GM10847 (cell line): ENCODE results near the gene TREML4.

Source experiments
- POLR2A ChIP-seq: IDR thresholded peaks from 2 replicates; pipeline ENCODE4 v1.6.1; 2011; ENCODE audit not compliant: insufficient read length; ENCODE audit errors: extremely low read depth

Gene TREML4

GRCh38 chr6:41231246-41231645, 3.1 kb downstream of the TREML4 start:
- TF ChIP-seq POLR2A = no peak

- no peak for TF ChIP-seq POLR2A
Observed at GRCh38 chr6:41232667-41233066, 4.5 kb downstream of the TREML4 start.

DNA sequence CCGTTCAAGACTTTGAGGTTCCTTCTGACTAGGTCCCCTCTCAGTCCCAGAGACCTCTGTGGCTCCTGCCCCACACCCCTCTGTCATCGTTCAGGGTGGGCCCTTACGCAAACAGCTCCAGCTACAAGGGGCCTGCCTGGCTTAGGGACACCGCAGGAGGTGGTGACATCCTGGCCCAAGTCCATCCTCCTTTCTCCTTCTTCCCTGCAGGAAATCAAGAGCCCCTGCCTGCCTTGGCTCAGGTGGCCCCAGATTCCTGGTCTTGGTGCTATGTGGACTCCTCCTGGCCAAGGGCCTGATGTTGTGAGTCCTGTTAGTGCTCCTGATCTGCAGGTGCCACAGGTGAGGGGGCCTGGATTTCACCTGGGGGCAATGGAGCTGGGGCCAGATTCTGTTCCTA, 8.1 kb downstream of the TREML4 start:
- no peak for TF ChIP-seq POLR2A

DNA sequence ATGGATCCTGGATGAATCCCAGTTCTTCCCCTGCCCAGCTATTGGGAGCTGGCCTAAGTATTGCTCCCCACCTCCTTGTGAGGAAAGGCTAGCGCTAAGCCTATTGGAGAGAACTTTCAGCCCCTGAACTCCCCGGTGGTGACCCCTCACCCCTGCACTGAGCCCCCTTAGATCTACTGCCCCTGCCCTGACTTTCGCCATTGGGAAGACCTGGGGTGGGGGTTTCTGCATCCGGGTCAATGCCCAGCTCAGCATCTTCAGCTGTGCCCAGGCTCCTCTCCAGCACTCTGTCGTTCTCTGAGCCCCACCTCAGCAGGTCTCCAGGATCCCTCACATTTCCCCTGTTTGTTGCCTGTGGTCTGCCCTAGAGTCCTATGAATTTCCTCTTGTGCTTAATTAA, 9.0 kb downstream of the TREML4 start:
- no peak for TF ChIP-seq POLR2A

DNA sequence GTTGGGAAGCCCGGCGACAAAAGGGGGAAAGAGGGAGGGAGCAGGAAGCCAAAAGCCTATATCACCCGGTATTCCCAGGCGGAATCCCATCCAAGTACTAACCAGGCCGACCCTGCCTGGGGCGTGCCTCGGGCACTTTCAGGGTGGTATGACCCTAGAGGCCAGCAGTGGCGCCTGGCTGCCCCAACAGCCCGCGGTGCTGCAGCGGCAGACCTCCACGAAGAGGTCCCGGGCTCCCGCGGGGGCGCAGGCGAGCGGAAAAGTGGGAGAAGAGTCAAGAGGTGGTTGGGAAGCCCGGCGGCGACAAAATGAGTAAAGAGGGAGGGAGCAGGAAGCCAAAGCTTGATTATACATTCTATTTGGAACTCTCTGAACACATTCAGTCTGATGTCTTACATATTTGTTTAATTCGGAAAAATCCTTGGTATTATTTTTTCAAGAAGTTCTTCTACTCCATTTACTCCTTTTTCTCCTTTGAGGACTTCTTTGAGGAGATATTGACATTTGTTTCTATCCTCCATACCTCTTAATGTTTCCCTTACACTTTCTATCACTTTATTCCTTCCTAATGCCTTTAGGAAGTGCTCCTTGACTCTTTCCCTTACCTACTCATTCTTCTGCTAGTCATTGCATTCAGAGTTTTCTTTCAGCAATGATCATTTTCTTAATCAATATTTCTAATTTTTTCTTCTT, 11.5 kb downstream of the TREML4 start:
- no peak for TF ChIP-seq POLR2A

- TF ChIP-seq POLR2A = no peak
Observed at GRCh38 chr6:41247288-41247865, 19.2 kb downstream of the TREML4 start.

- TF ChIP-seq POLR2A = no peak
Observed at GRCh38 chr6:41247882-41248705, 19.9 kb downstream of the TREML4 start.

DNA sequence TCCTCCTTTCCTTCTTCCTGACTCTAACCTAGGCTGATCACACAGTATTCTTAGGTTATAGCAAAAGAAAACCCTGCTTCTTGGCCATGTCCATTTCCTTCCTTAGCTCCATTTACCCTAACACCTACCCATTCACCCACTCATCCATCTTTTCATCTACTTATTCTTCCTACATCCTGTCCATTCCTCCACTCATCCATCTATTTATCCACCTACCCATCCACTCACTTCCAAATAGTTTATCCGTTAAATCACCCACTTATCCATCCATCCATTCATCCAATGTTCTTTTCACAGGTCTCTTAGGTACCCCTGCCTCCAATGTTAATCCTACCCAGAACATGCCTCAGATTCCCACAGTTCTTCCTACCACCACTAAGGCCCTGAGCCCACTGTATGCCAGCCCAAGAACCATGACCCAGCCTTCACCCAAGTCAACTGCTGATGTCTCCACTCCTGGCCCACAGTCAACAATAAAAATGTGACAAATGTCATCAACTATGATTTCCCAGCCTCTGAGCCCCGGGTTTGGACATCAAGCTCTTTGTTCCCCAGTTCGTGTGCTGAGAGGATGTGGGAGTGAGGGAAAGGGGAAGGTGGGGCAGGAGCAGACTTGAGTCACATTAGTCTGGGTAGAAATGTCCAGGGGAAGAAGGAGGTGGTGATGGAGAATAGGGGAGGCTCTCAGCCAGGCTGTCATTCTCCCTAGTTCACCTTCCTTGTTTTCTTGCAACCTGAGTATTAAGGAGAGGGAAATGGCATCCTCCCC, 24.4 kb downstream of the TREML4 start:
- no peak for TF ChIP-seq POLR2A

DNA sequence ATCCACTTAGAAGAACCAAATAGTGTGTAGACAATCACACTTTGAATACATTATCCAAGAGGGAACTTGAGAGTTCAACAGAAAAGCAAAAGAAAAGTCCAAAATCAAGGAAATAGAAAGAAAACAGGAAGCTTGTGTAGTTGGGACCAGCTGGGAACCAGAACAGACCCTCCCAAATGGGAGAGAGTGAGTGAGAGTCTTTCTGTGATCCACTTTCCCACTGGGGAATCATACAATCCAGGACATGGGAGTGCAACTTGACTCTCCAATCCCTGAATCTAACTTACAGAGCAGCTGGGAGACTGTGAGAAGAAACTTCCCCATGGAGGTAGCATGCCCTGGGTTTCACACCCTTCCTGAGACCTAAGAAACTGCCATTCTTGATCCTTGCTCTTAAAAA, 27.0 kb downstream of the TREML4 start:
- TF ChIP-seq POLR2A = no peak

DNA sequence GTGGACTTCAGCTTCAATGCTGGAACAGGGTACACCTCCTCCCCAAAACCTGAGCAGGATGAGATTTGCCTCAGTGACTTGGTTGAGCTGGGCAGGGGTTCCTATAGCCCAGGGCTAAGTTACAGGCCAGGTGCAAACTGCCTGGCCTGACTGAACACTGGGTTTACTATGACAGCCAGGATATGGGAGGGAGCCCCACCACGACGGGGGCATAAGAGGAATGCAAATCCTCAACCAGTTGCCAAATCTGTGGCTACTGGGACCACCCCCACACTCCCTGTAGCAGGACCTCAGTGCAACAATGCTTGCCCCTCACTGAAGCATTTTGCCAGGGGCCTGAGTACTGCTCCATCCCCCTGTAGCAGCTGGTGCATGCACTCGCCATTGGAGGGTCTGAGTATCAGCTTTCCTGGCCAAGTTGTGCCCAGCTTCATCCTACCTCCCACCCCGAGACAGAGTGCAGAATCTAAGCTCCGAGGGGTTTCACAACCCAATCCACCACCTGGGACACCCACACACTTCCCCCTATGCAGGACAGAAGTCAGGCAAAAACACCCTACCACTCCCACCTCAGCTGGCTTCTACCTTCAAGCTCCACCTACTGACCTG, 27.6 kb downstream of the TREML4 start:
- TF ChIP-seq POLR2A = no peak

DNA sequence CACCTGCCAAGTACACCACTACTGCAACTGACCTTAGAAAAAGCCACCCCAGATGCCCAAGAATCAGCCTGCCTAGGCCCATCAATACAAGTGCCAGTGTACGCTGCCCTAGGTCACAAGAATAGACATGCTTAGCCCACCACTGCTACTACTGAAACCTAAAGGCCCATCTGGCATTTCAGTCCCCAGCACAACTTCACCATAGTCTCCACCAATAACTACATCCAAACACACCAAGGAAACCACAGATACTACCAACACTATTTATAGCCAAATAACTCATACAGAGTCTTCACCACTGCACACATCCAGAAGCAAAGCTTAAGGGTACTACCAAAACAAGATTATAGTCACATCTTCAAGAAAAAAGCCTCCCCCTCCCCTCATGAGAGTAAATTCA, 28.2 kb downstream of the TREML4 start:
- no peak for TF ChIP-seq POLR2A

DNA sequence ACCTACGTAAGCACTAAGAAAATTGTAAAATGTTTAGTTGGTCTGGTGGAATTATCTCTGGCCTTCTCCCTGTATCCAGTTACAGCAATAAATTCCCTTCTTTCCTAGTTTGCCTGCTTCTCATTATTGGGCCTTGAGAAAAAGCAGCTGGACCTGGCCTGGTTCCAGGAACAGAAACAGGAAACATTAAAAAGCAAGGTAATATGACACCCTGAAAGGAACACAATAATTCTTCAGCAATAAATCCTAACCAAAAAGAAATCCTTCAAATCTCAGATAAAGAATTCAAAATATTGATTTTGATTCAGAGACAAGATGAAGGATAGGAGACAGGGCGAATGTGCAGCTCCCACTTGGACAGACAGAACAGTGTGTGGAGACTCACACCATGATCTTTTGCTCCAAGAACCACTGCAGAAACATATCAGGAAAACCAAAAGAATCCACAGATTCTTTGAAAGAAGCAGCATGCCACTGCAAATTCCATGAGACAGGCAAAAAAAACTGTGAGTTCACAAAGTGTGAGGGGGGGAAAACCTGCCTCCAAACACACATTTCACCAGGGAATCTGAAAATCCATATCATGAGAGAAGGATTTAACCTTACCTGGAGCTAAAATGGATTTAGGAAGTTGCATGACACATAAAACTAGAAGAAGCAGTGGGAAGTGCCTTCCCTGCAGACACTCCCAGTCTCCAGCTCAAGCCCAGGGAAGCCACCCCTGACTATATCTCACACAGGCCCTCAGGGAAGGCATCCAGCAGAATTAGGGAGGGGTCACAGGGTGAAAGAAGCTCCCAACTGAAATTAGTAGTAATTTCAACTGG, 29.4 kb downstream of the TREML4 start:
- no peak for TF ChIP-seq POLR2A

- TF ChIP-seq POLR2A = no peak
Observed at GRCh38 chr6:41258196-41258493, 30.0 kb downstream of the TREML4 start.

DNA sequence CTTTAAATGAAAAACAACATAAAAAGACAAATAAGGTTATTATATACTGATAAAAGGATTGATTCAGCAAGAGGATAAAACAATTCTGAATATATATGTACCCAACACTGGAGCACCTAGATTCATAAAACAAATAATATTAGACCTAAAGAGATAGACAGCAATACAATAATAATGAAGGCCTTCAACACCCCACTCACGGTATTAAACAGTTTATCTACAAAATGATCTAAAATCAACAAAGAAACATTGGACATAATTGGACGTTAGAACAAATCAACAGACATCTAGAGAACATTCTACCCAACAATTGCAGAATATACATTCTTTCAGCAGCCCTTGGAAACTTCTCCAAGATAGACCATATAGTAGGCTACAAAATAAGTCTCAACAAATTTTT, 34.3 kb downstream of the TREML4 start:
- no peak for TF ChIP-seq POLR2A
